SK-N-SH (cell line): ENCODE results near the gene EML5. TPM values are rescaled to one million over a fixed set of nuclear protein-coding genes. Genes with fewer than 3 reads are reported as not detected.

Source experiments
- CTCF ChIA-PET: fragments of 300-600, 350-600 bp; formaldehyde crosslinking; extraction: SDS; loops from one replicate; lab custom pipeline; 2021; lab: Yijun Ruan, JAX
- POLR2A ChIA-PET: fragments of 350-600 bp; sonication (Branson Sonifier 250); formaldehyde crosslinking; extraction: SDS; loops from one replicate; lab custom pipeline; 2020; ENCODE audit warnings: antibody characterized with exemption, inconsistent platforms; lab: Yijun Ruan, JAX
- DNase-seq: peaks from one replicate; pipeline ENCODE4 v3.0.0; 2012
- H2AFZ ChIP-seq: fragments of 200-600 bp; sonication (generic); 2 replicates; pipeline ENCODE4 v1.8.1; 2016; ENCODE audit warnings: antibody characterized with exemption, mild to moderate bottlenecking, low read depth
- H3F3A ChIP-seq: fragments of 200-600 bp; sonication (generic); replicated peaks from 2 replicates; pipeline ENCODE3; 2016; ENCODE audit warnings: antibody characterized with exemption, mild to moderate bottlenecking; ENCODE audit not compliant: insufficient read depth
- H3K27ac ChIP-seq, 2 experiments: fragments of 200-500 bp in 1 of 2; fragments of 200-600 bp in 1 of 2; sonication (Bioruptor generic) in 1 of 2; sonication (generic), shearing (Covaris generic) in 1 of 2; 2 replicates each; pipeline versions ENCODE4 v1.5.1 to v1.6.1; 2014 to 2016; ENCODE audit warnings: low read depth in 2 of 2, inconsistent platforms in 1 of 2, low read length in 1 of 2, mild to moderate bottlenecking in 1 of 2, mixed read lengths in 1 of 2
- H3K27me3 ChIP-seq: fragments of 200-600 bp; sonication (generic), shearing (Covaris generic); 2 replicates; pipeline ENCODE4 v1.6.1; 2016; ENCODE audit warnings: mixed run types; ENCODE audit not compliant: insufficient read depth
- H3K36me3 ChIP-seq, 2 experiments: fragments of 200-500 bp in 1 of 2; fragments of 200-600 bp in 1 of 2; sonication (Bioruptor generic) in 1 of 2; sonication (generic) in 1 of 2; replicated peaks in 1 of 2; 2 replicates each; pipeline versions ENCODE3 to v1.5.1; 2014 to 2016; ENCODE audit warnings: low read length in 1 of 2, mild to moderate bottlenecking in 1 of 2; ENCODE audit not compliant: insufficient read depth in 2 of 2, control insufficient read depth in 1 of 2
- H3K4me1 ChIP-seq, 2 experiments: fragments of 200-500 bp in 1 of 2; fragments of 200-600 bp in 1 of 2; sonication (Bioruptor generic) in 1 of 2; sonication (generic), shearing (Covaris generic) in 1 of 2; 2 replicates each; pipeline versions ENCODE4 v1.5.1 to v1.6.1; 2014 to 2016; ENCODE audit warnings: low read depth in 1 of 2, low read length in 1 of 2, mixed run types in 1 of 2; ENCODE audit not compliant: insufficient read depth in 2 of 2, control insufficient read depth in 1 of 2
- H3K4me2 ChIP-seq: fragments of 200-600 bp; sonication (generic), shearing (Covaris generic); 2 replicates; pipeline ENCODE4 v1.6.1; 2017; ENCODE audit warnings: mixed run types
- H3K4me3 ChIP-seq, 2 experiments: fragments of 200-500 bp in 1 of 2; fragments of 200-600 bp in 1 of 2; sonication (Bioruptor generic) in 1 of 2; sonication (generic), shearing (Covaris generic) in 1 of 2; 2 replicates each; pipeline versions ENCODE4 v1.5.1 to v1.8.1; 2014 to 2016; ENCODE audit warnings: low read depth in 2 of 2, inconsistent platforms in 1 of 2, low read length in 1 of 2, mild to moderate bottlenecking in 1 of 2, mixed read lengths in 1 of 2, moderate library complexity in 1 of 2
- H3K79me2 ChIP-seq: fragments of 200-600 bp; sonication (generic); 2 replicates; pipeline ENCODE4 v1.8.1; 2017; ENCODE audit warnings: mild to moderate bottlenecking; ENCODE audit not compliant: insufficient read depth
- H3K9ac ChIP-seq: fragments of 200-600 bp; sonication (generic); 2 replicates; pipeline ENCODE4 v1.6.1; 2017; ENCODE audit warnings: mixed run types
- H3K9me2 ChIP-seq: fragments of 200-600 bp; sonication (generic); 2 replicates; pipeline ENCODE4 v1.6.1; 2017; ENCODE audit warnings: mixed run types
- H3K9me3 ChIP-seq: fragments of 200-600 bp; sonication (generic); 2 replicates; pipeline ENCODE4 v1.6.1; 2017; ENCODE audit warnings: mixed run types, mild to moderate bottlenecking, moderate library complexity
- H4K20me1 ChIP-seq: fragments of 200-600 bp; sonication (generic); 2 replicates; pipeline ENCODE4 v1.6.1; 2017; ENCODE audit warnings: mild to moderate bottlenecking, mixed run types; ENCODE audit not compliant: insufficient read depth
- CHD2 ChIP-seq: fragments of 150-350 bp; IDR thresholded peaks from 2 replicates; pipeline ENCODE4 v1.6.1; 2018; ENCODE audit warnings: low read length; ENCODE audit not compliant: partially characterized antibody
- ELF1 ChIP-seq: IDR thresholded peaks from 2 replicates; pipeline ENCODE4 v1.4.0; 2012
- FOXJ3 ChIP-seq: sonication (generic); formaldehyde crosslinking; IDR thresholded peaks from 2 replicates; pipeline ENCODE4 v1.5.1; 2020; ENCODE audit warnings: mild to moderate bottlenecking, missing genetic modification reagents
- FOXM1 ChIP-seq: IDR thresholded peaks from 2 replicates; pipeline ENCODE4 v1.4.0; 2012; ENCODE audit warnings: low read depth, mild to moderate bottlenecking
- GABPA ChIP-seq: IDR thresholded peaks from 2 replicates; pipeline ENCODE4 v1.4.0; 2012; ENCODE audit warnings: low read depth, mild to moderate bottlenecking
- JUND ChIP-seq: IDR thresholded peaks from 2 replicates; pipeline ENCODE4 v1.4.0; 2012
- MXI1 ChIP-seq: IDR thresholded peaks from 2 replicates; pipeline ENCODE4 v1.6.1; 2012; ENCODE audit warnings: mild to moderate bottlenecking, low read depth, low read length, improper control_type of control experiment
- RCOR1 ChIP-seq: fragments of 150-350 bp; IDR thresholded peaks from 2 replicates; pipeline ENCODE4 v1.6.1; 2017; ENCODE audit warnings: antibody characterized with exemption, low read length
- TEAD4 ChIP-seq: IDR thresholded peaks from 2 replicates; pipeline ENCODE4 v1.4.0; 2012; ENCODE audit warnings: mild to moderate bottlenecking, borderline replicate concordance; ENCODE audit not compliant: insufficient read depth
- YY1 ChIP-seq: IDR thresholded peaks from 2 replicates; pipeline ENCODE4 v1.4.0; 2012; ENCODE audit warnings: low read depth, mild to moderate bottlenecking
- WGBS: methylation state at CpG from one replicate; pipeline ENCODE4 v1.1.6; 2017; ENCODE audit warnings: low lambda C conversion rate; 5-methylcytosine and 5-hydroxymethylcytosine counted together
- polyA plus RNA-seq, 3 experiments: library from polyadenylated mRNA; depleted of rRNA; stranded (reverse); fragments of >200 nt; gene quantifications; 2 replicates each; pipeline ENCODE4 v1.2.3, GENCODE V29; 2012
- TF ChIP-seq, protein P1 (sequence below): fragments of 150-350 bp; IDR thresholded peaks from 2 replicates; pipeline ENCODE4 v1.6.1; 2017; ENCODE audit warnings: antibody characterized with exemption, low read length, low read depth, borderline replicate concordance
- TF ChIP-seq, protein P2 (sequence below): IDR thresholded peaks from 2 replicates; pipeline ENCODE4 v1.6.1; 2012; ENCODE audit warnings: mild to moderate bottlenecking, low read depth, low read length, moderate library complexity
- TF ChIP-seq, protein P3 (sequence below): IDR thresholded peaks from 2 replicates; pipeline ENCODE4; 2012
- TF ChIP-seq, protein P4 (sequence below): fragments of 200-600 bp; sonication (generic); IDR thresholded peaks from 2 replicates; pipeline ENCODE4 v1.6.1; 2017; ENCODE audit warnings: antibody characterized with exemption, mild to moderate bottlenecking, moderate library complexity

Gene EML5
- polyA plus RNA-seq, 1 of the 3 experiments (the other 2 are of a cell fraction): 0.23 TPM

DNA sequence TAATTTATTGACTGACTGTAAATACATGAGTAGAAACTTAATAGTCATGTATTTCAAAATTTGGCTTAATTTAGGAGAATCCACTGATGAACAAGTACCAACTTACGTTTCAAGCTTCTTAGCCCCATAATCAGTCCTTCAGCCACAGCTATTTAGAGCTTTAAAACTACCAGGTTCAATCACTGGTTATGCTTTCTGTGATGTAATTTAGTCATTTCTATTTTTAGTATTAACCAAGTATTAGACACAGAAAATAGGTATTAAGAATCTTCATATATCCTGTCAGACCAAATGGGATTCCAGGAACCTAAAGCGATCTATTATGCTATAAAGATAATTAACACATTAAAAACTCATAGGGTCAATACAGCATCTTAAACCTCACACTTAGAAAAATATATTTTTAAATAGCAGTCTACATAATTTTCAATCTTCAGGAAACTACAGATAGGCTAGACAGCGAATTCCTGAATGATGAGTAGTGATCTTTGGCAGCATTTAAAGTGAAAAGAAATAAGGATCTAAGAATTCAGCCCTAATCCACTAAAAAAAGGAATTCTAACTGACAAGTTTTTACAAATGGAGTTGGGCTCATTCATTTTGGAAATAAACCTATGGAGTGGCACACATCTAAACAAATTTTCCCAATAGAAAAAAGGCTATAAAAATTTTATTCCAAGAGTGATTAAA, 178.4 kb downstream of the EML5 start (continued):
- TF ChIP-seq, protein P1, sequence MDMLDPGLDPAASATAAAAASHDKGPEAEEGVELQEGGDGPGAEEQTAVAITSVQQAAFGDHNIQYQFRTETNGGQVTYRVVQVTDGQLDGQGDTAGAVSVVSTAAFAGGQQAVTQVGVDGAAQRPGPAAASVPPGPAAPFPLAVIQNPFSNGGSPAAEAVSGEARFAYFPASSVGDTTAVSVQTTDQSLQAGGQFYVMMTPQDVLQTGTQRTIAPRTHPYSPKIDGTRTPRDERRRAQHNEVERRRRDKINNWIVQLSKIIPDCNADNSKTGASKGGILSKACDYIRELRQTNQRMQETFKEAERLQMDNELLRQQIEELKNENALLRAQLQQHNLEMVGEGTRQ: no peak
- TF ChIP-seq TEAD4 (peak; percentile 61; the same call in 1 of the 2 replicates), ELF1 (no peak), FOXM1 (no peak), YY1 (no peak), MXI1 (no peak), RCOR1 (no peak)
- TF ChIP-seq, protein P2, sequence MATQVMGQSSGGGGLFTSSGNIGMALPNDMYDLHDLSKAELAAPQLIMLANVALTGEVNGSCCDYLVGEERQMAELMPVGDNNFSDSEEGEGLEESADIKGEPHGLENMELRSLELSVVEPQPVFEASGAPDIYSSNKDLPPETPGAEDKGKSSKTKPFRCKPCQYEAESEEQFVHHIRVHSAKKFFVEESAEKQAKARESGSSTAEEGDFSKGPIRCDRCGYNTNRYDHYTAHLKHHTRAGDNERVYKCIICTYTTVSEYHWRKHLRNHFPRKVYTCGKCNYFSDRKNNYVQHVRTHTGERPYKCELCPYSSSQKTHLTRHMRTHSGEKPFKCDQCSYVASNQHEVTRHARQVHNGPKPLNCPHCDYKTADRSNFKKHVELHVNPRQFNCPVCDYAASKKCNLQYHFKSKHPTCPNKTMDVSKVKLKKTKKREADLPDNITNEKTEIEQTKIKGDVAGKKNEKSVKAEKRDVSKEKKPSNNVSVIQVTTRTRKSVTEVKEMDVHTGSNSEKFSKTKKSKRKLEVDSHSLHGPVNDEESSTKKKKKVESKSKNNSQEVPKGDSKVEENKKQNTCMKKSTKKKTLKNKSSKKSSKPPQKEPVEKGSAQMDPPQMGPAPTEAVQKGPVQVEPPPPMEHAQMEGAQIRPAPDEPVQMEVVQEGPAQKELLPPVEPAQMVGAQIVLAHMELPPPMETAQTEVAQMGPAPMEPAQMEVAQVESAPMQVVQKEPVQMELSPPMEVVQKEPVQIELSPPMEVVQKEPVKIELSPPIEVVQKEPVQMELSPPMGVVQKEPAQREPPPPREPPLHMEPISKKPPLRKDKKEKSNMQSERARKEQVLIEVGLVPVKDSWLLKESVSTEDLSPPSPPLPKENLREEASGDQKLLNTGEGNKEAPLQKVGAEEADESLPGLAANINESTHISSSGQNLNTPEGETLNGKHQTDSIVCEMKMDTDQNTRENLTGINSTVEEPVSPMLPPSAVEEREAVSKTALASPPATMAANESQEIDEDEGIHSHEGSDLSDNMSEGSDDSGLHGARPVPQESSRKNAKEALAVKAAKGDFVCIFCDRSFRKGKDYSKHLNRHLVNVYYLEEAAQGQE: no peak

DNA sequence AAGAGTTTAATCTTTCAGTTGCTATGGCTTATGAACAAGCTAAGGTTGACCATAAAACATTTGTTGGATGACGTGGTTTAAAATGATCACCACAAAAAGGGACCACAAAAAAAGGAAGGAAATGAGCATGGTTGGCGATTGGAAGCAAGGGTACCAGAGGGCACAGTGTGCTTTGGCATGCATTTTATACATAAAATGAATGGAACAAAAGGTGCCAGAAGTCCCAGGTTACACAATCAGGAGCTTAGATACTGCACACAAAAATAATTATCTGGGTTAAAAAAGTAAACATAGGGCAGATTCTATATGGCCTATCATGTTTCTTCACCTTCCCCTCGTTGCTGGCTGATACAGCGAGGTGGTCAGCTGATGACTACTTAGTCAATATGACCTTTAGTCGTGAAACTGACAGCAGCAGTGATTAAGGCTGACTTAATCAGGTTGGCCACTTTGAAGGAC, 179.2 kb downstream of the EML5 start:
- TF ChIP-seq CHD2 (no peak), GABPA (no peak), JUND (no peak), ELF1 (no peak), FOXJ3 (CRISPR knock-in tag) (no peak), YY1 (no peak)
- TF ChIP-seq, protein P3, sequence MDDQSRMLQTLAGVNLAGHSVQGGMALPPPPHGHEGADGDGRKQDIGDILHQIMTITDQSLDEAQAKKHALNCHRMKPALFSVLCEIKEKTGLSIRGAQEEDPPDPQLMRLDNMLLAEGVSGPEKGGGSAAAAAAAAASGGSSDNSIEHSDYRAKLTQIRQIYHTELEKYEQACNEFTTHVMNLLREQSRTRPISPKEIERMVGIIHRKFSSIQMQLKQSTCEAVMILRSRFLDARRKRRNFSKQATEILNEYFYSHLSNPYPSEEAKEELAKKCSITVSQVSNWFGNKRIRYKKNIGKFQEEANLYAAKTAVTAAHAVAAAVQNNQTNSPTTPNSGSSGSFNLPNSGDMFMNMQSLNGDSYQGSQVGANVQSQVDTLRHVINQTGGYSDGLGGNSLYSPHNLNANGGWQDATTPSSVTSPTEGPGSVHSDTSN: no peak
- TF ChIP-seq, protein P4, sequence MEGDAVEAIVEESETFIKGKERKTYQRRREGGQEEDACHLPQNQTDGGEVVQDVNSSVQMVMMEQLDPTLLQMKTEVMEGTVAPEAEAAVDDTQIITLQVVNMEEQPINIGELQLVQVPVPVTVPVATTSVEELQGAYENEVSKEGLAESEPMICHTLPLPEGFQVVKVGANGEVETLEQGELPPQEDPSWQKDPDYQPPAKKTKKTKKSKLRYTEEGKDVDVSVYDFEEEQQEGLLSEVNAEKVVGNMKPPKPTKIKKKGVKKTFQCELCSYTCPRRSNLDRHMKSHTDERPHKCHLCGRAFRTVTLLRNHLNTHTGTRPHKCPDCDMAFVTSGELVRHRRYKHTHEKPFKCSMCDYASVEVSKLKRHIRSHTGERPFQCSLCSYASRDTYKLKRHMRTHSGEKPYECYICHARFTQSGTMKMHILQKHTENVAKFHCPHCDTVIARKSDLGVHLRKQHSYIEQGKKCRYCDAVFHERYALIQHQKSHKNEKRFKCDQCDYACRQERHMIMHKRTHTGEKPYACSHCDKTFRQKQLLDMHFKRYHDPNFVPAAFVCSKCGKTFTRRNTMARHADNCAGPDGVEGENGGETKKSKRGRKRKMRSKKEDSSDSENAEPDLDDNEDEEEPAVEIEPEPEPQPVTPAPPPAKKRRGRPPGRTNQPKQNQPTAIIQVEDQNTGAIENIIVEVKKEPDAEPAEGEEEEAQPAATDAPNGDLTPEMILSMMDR: no peak
- TF ChIP-seq, protein P2: no peak
- 69% methylated on average over 5 of the region's 5 CpGs for WGBS
- H3K27me3 ChIP-seq: no peaks in the 10 kb centered on the region
- H3F3A ChIP-seq: peaks cover 40% of the 10 kb centered on the region
- no peaks in the 10 kb centered on the region; the same call in 1 of the 2 replicates for H4K20me1 ChIP-seq
- peak overlapping the region; percentile 43; the same call in 1 of the 2 replicates for H3K9ac ChIP-seq
- ChIA-PET POLR2A (no interaction called here), CTCF (interaction anchor here (0.7 to 1.3 kb wide), 3 partner anchors 9 to 32 kb away, joined by 3 read pairs; no protein-coding TSS in a partner anchor)
- H3K4me1 ChIP-seq: peaks cover 9 to 18% of the 10 kb centered on the region in 2 experiments
- DNase-seq: no peak
- no peaks in the 10 kb centered on the region for H3K9me2 ChIP-seq
- no peaks in the 10 kb centered on the region for H3K79me2 ChIP-seq
- no peaks in the 10 kb centered on the region for H3K9me3 ChIP-seq
- peak overlapping the region; percentile 65 to 74 for H3K27ac ChIP-seq
- no peak overlapping the region; a peak in 1 of 4 replicates for H3K4me3 ChIP-seq
- H3K4me2 ChIP-seq: peak overlapping the region; percentile 58; the same call in 1 of the 2 replicates
- H3K36me3 ChIP-seq: peaks cover 76 to 86% of the 10 kb centered on the region in 2 experiments
- H2AFZ ChIP-seq: no peak overlapping the region
